OCI-LY7 (cell line): ENCODE results near the gene ADGRG4. TPM values are rescaled to one million over a fixed set of nuclear protein-coding genes. Genes with fewer than 3 reads are reported as not detected.
A peak's percentile ranks its signal among the peaks of the same experiment; 100 is the strongest.

Experiments
- BruUV-seq: library from RNA; stranded (reverse); fragments of 400-500 nt; replicated peaks from 2 replicates; lab custom pipeline; 2021; lab: Mats Ljungman, UMichigan
- CTCF ChIA-PET: fragments of 300-600 bp; sonication (Branson Sonifier 250); formaldehyde crosslinking; loops from one replicate; lab custom pipeline; 2022; ENCODE audit warnings: antibody characterized with exemption; ENCODE audit not compliant: unreplicated experiment; lab: Charles Lee
- POLR2A ChIA-PET: fragments of 300-600 bp; sonication (Branson Sonifier 250); formaldehyde crosslinking; loops from one replicate; lab custom pipeline; 2022; ENCODE audit warnings: antibody characterized with exemption; lab: Charles Lee
- DNase-seq: peaks from one replicate; pipeline ENCODE4 v3.0.0-alpha.2; 2015; ENCODE audit warnings: low spot score
- H2AFZ ChIP-seq: fragments of 200-600 bp; sonication (generic), shearing (Covaris generic); 2 replicates; pipeline ENCODE4 v1.6.1; 2014; ENCODE audit warnings: mild to moderate bottlenecking, antibody characterized with exemption, low read length, moderate library complexity
- H3K27ac ChIP-seq: fragments of 200-600 bp; sonication (generic); 2 replicates; pipeline ENCODE4 v1.5.1; 2014; ENCODE audit warnings: mixed run types, low read depth, mild to moderate bottlenecking, moderate library complexity, low read length, inconsistent platforms; ENCODE audit not compliant: poor library complexity, severe bottlenecking
- H3K36me3 ChIP-seq: fragments of 200-600 bp; sonication (generic); 2 replicates; pipeline ENCODE4 v1.6.1; 2014; ENCODE audit warnings: mild to moderate bottlenecking, antibody characterized with exemption, low read length, moderate library complexity, mixed read lengths; ENCODE audit not compliant: insufficient read depth
- H3K4me1 ChIP-seq: fragments of 200-600 bp; sonication (generic); 2 replicates; pipeline ENCODE4 v1.5.1; 2014; ENCODE audit warnings: mild to moderate bottlenecking, low read length; ENCODE audit not compliant: insufficient read depth, poor library complexity, severe bottlenecking
- H3K4me2 ChIP-seq: fragments of 200-600 bp; sonication (generic); 2 replicates; pipeline ENCODE4 v1.6.1; 2014; ENCODE audit warnings: mild to moderate bottlenecking, low read length
- H3K4me3 ChIP-seq: fragments of 200-600 bp; sonication (generic); 2 replicates; pipeline ENCODE4 v1.5.1; 2014; ENCODE audit warnings: mild to moderate bottlenecking, low read depth, low read length; ENCODE audit not compliant: poor library complexity, severe bottlenecking
- H3K79me2 ChIP-seq: fragments of 200-600 bp; sonication (generic); 2 replicates; pipeline ENCODE4 v1.6.1; 2016; ENCODE audit warnings: low read depth, mild to moderate bottlenecking, low read length, moderate library complexity, mixed read lengths; ENCODE audit not compliant: insufficient read depth
- H3K9me2 ChIP-seq: fragments of 200-600 bp; sonication (generic); 2 replicates; pipeline ENCODE4 v1.6.1; 2016; ENCODE audit warnings: mild to moderate bottlenecking, low read length, mixed read lengths; ENCODE audit not compliant: insufficient read depth
- H3K9me3 ChIP-seq: fragments of 200-600 bp; sonication (generic); 2 replicates; pipeline ENCODE4 v1.6.1; 2014; ENCODE audit warnings: mild to moderate bottlenecking, mixed run types, low read length, mixed read lengths
- H4K20me1 ChIP-seq: fragments of 200-600 bp; sonication (generic); 2 replicates; pipeline ENCODE4 v1.6.1; 2014; ENCODE audit warnings: mild to moderate bottlenecking, antibody characterized with exemption, low read length, moderate library complexity, mixed read lengths; ENCODE audit not compliant: insufficient read depth
- EZH2phosphoT487 ChIP-seq: fragments of 200-600 bp; sonication (generic); IDR thresholded peaks from 2 replicates; pipeline ENCODE4 v1.6.1; 2018; ENCODE audit warnings: low read depth, borderline replicate concordance, mild to moderate bottlenecking, mixed run types, antibody characterized with exemption, low read length, moderate library complexity, mixed read lengths
- intact Hi-C: fragments of 100-400 bp; cut with micrococcal nuclease; formaldehyde crosslinking; loops from one replicate; pipeline ENCODE4 v1.10.0; 2022; ENCODE audit not compliant: unreplicated experiment
- total RNA-seq, 2 experiments: library from RNA; depleted of rRNA in 1 of 2; stranded (reverse); fragments of >200 nt in 1 of 2; shearing (Covaris generic) in 1 of 2; gene quantifications; 2 replicates each; pipeline ENCODE4 v1.2.3, GENCODE V29; 2014 to 2022
- TF ChIP-seq, protein P1 (sequence below): fragments of 200-600 bp; sonication (generic); conservative IDR thresholded peaks from 2 replicates; pipeline ENCODE4 v1.5.1; 2014; ENCODE audit warnings: mild to moderate bottlenecking, antibody characterized with exemption, low read length, moderate library complexity, mixed read lengths

The ADGRG4 gene
- total RNA-seq, 2 experiments from 2014 or later = not detected

DNA sequence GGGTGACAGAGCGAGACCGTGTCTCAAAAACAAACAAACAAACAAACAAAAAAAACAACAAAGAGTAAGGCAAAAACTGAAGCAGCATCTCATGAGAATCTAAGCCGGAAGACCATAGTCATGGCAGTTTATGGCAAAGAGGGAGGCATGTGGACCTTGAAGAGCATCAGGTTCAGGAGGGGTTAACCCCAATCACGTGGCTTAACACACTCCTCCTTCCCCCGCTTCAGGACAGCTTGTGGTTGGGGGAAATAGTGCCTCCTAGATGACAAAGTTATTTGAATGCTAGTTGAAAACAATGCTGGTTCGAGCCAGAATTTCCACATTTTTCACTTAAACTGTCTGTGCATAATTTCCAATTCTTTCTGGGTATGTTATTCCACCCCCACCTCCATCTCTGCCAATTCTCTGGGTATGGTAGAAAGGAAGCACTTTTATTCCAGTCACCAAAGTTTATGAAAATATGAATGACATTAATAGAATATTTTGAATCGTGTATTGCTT lies 37.9 kb upstream of the ADGRG4 start:
- H3K4me1 ChIP-seq = no peaks in the 10 kb centered on the region
- H3K9me2 ChIP-seq = no peaks in the 10 kb centered on the region
- no peaks in the 10 kb centered on the region for H4K20me1 ChIP-seq
- no peak overlapping the region for H3K27ac ChIP-seq
- no peak overlapping the region for H2AFZ ChIP-seq
- H3K4me3 ChIP-seq = no peak overlapping the region
- TF ChIP-seq EZH2phosphoT487 = no peak
- TF ChIP-seq, protein P1, sequence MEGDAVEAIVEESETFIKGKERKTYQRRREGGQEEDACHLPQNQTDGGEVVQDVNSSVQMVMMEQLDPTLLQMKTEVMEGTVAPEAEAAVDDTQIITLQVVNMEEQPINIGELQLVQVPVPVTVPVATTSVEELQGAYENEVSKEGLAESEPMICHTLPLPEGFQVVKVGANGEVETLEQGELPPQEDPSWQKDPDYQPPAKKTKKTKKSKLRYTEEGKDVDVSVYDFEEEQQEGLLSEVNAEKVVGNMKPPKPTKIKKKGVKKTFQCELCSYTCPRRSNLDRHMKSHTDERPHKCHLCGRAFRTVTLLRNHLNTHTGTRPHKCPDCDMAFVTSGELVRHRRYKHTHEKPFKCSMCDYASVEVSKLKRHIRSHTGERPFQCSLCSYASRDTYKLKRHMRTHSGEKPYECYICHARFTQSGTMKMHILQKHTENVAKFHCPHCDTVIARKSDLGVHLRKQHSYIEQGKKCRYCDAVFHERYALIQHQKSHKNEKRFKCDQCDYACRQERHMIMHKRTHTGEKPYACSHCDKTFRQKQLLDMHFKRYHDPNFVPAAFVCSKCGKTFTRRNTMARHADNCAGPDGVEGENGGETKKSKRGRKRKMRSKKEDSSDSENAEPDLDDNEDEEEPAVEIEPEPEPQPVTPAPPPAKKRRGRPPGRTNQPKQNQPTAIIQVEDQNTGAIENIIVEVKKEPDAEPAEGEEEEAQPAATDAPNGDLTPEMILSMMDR = no peak
- 0 out of 2 replicates have a peak overlapping the region, but pooled peaks have one; percentile 26 for H3K4me2 ChIP-seq
- CTCF ChIA-PET = no interaction called here
- H3K36me3 ChIP-seq = no peaks in the 10 kb centered on the region
- no TSS peak for BruUV-seq
- intact Hi-C loops = no loop called here
- no peak for DNase-seq
- no peaks in the 10 kb centered on the region for H3K9me3 ChIP-seq
- POLR2A ChIA-PET = no interaction called here
- no peaks in the 10 kb centered on the region for H3K79me2 ChIP-seq

DNA sequence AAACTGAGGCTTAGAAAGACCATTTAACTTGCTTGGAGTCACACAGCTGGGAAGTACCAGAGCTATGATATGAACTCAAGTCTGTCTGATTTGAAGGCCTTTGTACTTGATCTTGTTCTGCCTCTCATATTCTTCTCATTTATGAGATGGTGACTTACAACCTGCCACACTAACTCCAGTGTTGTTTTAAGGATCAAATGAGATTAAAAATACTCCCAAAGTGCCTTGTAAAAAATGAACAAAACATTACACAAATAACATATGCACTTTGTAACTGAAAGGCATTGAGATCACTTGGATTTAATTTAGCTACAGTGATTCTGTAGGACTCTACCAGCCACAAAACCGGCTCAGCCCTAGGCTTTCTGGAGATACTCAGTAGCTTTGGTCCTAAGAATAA lies 33.9 kb upstream of the ADGRG4 start:
- ChIA-PET CTCF (no interaction called here), POLR2A (interaction anchor here (0.7 kb wide), 1 partner anchor 14 kb away, joined by 3 read pairs; no protein-coding TSS in a partner anchor)
- H3K4me3 ChIP-seq = no peak overlapping the region
- no peaks in the 10 kb centered on the region for H3K36me3 ChIP-seq
- H2AFZ ChIP-seq = no peak overlapping the region
- intact Hi-C loops = loop anchor here (5.0 kb wide), 2 partner anchors 105 to 235 kb away; no protein-coding TSS in a partner anchor
- H4K20me1 ChIP-seq = no peaks in the 10 kb centered on the region
- H3K4me2 ChIP-seq = no peak overlapping the region
- H3K27ac ChIP-seq = no peak overlapping the region
- H3K79me2 ChIP-seq = no peaks in the 10 kb centered on the region
- no peaks in the 10 kb centered on the region for H3K9me3 ChIP-seq
- TF ChIP-seq EZH2phosphoT487 = no peak
- TF ChIP-seq, protein P1 = no peak
- H3K9me2 ChIP-seq = no peaks in the 10 kb centered on the region
- peaks cover 28% of the 10 kb centered on the region for H3K4me1 ChIP-seq
- no TSS peak for BruUV-seq
- no peak for DNase-seq
